Right lobe of liver (tissue), 6 donors: Measurements from ENCODE around the gene DTX1. TPM values are rescaled to one million over a fixed set of nuclear protein-coding genes. Genes with fewer than 3 reads are reported as not detected.
A peak's percentile ranks its signal among the peaks of the same experiment; 100 is the strongest.
"Not testable (repeated sequence)": the region's sequence is repeated elsewhere in the genome, so short reads cannot be mapped to it uniquely, and the experiment has no call there.

Experiments used
- ATAC-seq, 4 donors: fragments of 200-7000 bp; cut with Tn5 transposase; one replicate each; pipeline ENCODE4 v1.9.1; 2020; ENCODE audit warnings: mild to moderate bottlenecking in 4 of 4, moderate library complexity in 4 of 4
- DNase-seq, 3 donors: peaks; one replicate each; pipeline ENCODE4 v3.0.0-alpha.2; 2020
- H3K27ac ChIP-seq, 3 donors: fragments of 200-600 bp; one replicate each; pipeline ENCODE4 v1.8.0; 2022
- H3K27me3 ChIP-seq, 2 donors: fragments of 200-600 bp; one replicate each; pipeline ENCODE4 v1.8.0; 2022
- H3K36me3 ChIP-seq, 4 donors: fragments of 200-600 bp; sonication (generic) in 1 of 4; one replicate each; pipeline versions ENCODE4 v1.5.1 to v1.8.0; 2017 to 2022; ENCODE audit warnings: control low read depth in 1 of 4
- H3K4me1 ChIP-seq, 4 donors: fragments of 200-600 bp; sonication (generic) in 1 of 4; one replicate each; pipeline versions ENCODE4 v1.5.1 to v1.8.0; 2017 to 2022; ENCODE audit warnings: control low read depth in 1 of 4
- H3K4me3 ChIP-seq, 3 donors: fragments of 200-600 bp; one replicate each; pipeline ENCODE4 v1.8.0; 2022
- H3K9me3 ChIP-seq, 4 donors: fragments of 200-600 bp; sonication (generic) in 1 of 4; one replicate each; pipeline versions ENCODE4 v1.5.1 to v1.8.0; 2017 to 2022; ENCODE audit warnings: control low read depth in 1 of 4
- CTCF ChIP-seq, 4 donors: fragments of 200-600 bp in 3 of 4; fragments of 450-650 bp in 1 of 4; IDR thresholded peaks; one replicate each; pipeline versions ENCODE4 v1.5.1 to v1.8.0; 2016 to 2022; ENCODE audit warnings: antibody characterized with exemption in 4 of 4, mild to moderate bottlenecking in 2 of 4
- POLR2A ChIP-seq: fragments of 450-650 bp; IDR thresholded peaks from one replicate; pipeline ENCODE4 v1.6.1; 2017; ENCODE audit warnings: antibody characterized with exemption, mild to moderate bottlenecking
- WGBS: methylation state at CpG from one replicate; pipeline ENCODE4 v1.1.6; 2018; ENCODE audit warnings: low coverage, low lambda C conversion rate; ENCODE audit not compliant: insufficient coverage; ENCODE audit errors: missing lambda C conversion rate; 5-methylcytosine and 5-hydroxymethylcytosine counted together
- intact Hi-C, 2 donors: fragments of 100-400 bp; cut with DNase I; formaldehyde crosslinking; loops; one replicate each; pipeline versions ENCODE4 v1.11.2 to v1.14.1; 2022
- total RNA-seq, 6 experiments: library from RNA; depleted of rRNA in 2 of 6; stranded (reverse); fragments of >200 nt in 2 of 6; fragmentation: NEBNext Ultra II Directional in 3 of 6; extraction: Animal tissue kit (Norgen Biotek cat#: 25700) in 3 of 6; gene quantifications; one replicate each; pipeline versions ENCODE4 v1.1.0 to v1.2.4, GENCODE V29; 2016 to 2023
- donor health status: DM: no; HTN: yes; CAD: no.
- donor health status: DM: no; HTN: no; CAD: no.
- donor health status: DM: no; HTN: no; CAD: no.
- donor health status: DM: no; HTN: yes; CAD: no.
- donor health status: DM: no; HTN: yes; CAD: no.

DTX1 gene
- total RNA-seq, 6 experiments from 2014 or later = 1.4 to 51.2 (median 20.0) TPM

- Histone ChIP-seq H3K27me3 (no peaks in the 10 kb centered on the region), H3K27ac (no peak overlapping the region), H3K4me3 (no peak overlapping the region), H3K36me3 (no peaks in the 10 kb centered on the region), H3K4me1 (no peaks in the 10 kb centered on the region), H3K9me3 (no peaks in the 10 kb centered on the region)
- DNase-seq (no peak), ATAC-seq (no peak)
- TF ChIP-seq CTCF (IDR thresholded peaks at IDR 0.05) = no peak
- intact Hi-C loops = no loop called here
- 100% methylated on average over 1 of the region's 2 CpGs for WGBS
Observed at GRCh38 chr12:113113397-113113796, 56.9 kb downstream of the DTX1 start.

GRCh38 chr12:113114447-113115178 is 58.1 kb downstream of the DTX1 start:
- WGBS = 93% methylated on average over 3 of the region's 19 CpGs
- no peak overlapping the region for H3K27ac ChIP-seq
- no peak for DNase-seq
- no peaks in the 10 kb centered on the region for H3K4me1 ChIP-seq
- TF ChIP-seq POLR2A (no peak), CTCF (IDR thresholded peaks at IDR 0.05) (no peak)
- no peaks in the 10 kb centered on the region for H3K9me3 ChIP-seq
- H3K4me3 ChIP-seq = no peak overlapping the region
- H3K27me3 ChIP-seq = no peaks in the 10 kb centered on the region
- intact Hi-C loops = no loop called here
- H3K36me3 ChIP-seq = no peaks in the 10 kb centered on the region
- peak in 1 of 4 donors; percentile 10 for ATAC-seq

GRCh38 chr12:113115455-113116126 is 59.1 kb downstream of the DTX1 start:
- WGBS = 70% methylated on average over 6 of the region's 22 CpGs
- no peak for TF ChIP-seq CTCF (IDR thresholded peaks at IDR 0.05)
- TF ChIP-seq POLR2A = no peak
- no peak for DNase-seq
- H3K27ac ChIP-seq = no peak overlapping the region
- no peak overlapping the region for H3K4me3 ChIP-seq
- intact Hi-C loops = no loop called here
- no peaks in the 10 kb centered on the region for H3K9me3 ChIP-seq
- ATAC-seq = no peak
- no peaks in the 10 kb centered on the region for H3K36me3 ChIP-seq
- no peaks in the 10 kb centered on the region for H3K27me3 ChIP-seq
- H3K4me1 ChIP-seq = no peaks in the 10 kb centered on the region

- Histone ChIP-seq H3K27me3 (no peaks in the 10 kb centered on the region), H3K4me3 (no peak overlapping the region), H3K9me3 (no peaks in the 10 kb centered on the region), H3K36me3 (no peaks in the 10 kb centered on the region), H3K4me1 (no peaks in the 10 kb centered on the region), H3K27ac (no peak overlapping the region)
- 17% methylated on average over 1 of the region's 6 CpGs for WGBS
- DNase-seq (no peak), ATAC-seq (no peak)
- intact Hi-C loops = no loop called here
- TF ChIP-seq CTCF (IDR thresholded peaks at IDR 0.05) (no peak), POLR2A (no peak)
Observed at GRCh38 chr12:113116875-113117274, 60.3 kb downstream of the DTX1 start.

GRCh38 chr12:113117684-113118083 is 61.2 kb downstream of the DTX1 start:
- H3K4me1 ChIP-seq, H3K9me3 ChIP-seq, H3K27ac ChIP-seq, DNase-seq, H3K27me3 ChIP-seq, ATAC-seq, H3K36me3 ChIP-seq, intact Hi-C loops, H3K4me3 ChIP-seq: not testable (repeated sequence)
- 71% methylated on average over 8 of the region's 8 CpGs for WGBS
